Ascending aorta (tissue), 2 donors: ENCODE data around the gene MORC4. TPM values are rescaled to one million over a fixed set of nuclear protein-coding genes. Genes with fewer than 3 reads are reported as not detected.

Experiments used
- DNase-seq, 2 donors: peaks; one replicate each; pipeline ENCODE4 v3.0.0-alpha.2; 2019; ENCODE audit warnings: low spot score in 2 of 2
- H3K27ac ChIP-seq, 2 donors: fragments of 200-600 bp; sonication (generic); one replicate each; pipeline ENCODE4 v1.5.1; 2016 to 2017; ENCODE audit warnings: mild to moderate bottlenecking in 1 of 2
- H3K27me3 ChIP-seq: fragments of 200-600 bp; sonication (generic); one replicate; pipeline ENCODE4 v1.5.1; 2017
- H3K36me3 ChIP-seq, 2 donors: fragments of 200-600 bp; sonication (generic); one replicate each; pipeline ENCODE4 v1.5.1; 2016
- H3K4me1 ChIP-seq, 2 donors: fragments of 200-600 bp; sonication (generic); one replicate each; pipeline ENCODE4 v1.5.1; 2016 to 2017; ENCODE audit warnings: mild to moderate bottlenecking in 1 of 2
- H3K4me3 ChIP-seq, 2 donors: fragments of 200-600 bp; sonication (generic); one replicate each; pipeline ENCODE4 v1.5.1; 2016 to 2017; ENCODE audit warnings: mild to moderate bottlenecking in 1 of 2
- H3K9me3 ChIP-seq, 2 donors: fragments of 200-600 bp; sonication (generic); one replicate each; pipeline ENCODE4 v1.5.1; 2016
- intact Hi-C: fragments of 100-400 bp; cut with DNase I; formaldehyde crosslinking; loops from one replicate; pipeline ENCODE4 v1.15.1; 2023
- total RNA-seq: library from RNA; depleted of rRNA; stranded (reverse); fragments of >200 nt; gene quantifications from one replicate; pipeline ENCODE4 v1.1.0, GENCODE V29; 2016
- TF ChIP-seq, protein P1 (sequence below), 3 experiments: fragments of 200-600 bp in 2 of 3; fragments of 450-650 bp in 1 of 3; sonication (generic) in 2 of 3; IDR thresholded peaks; one replicate each; pipeline ENCODE4 v1.5.1; 2016 to 2019; ENCODE audit warnings: antibody characterized with exemption in 3 of 3, mild to moderate bottlenecking in 1 of 3, moderate library complexity in 1 of 3

Gene MORC4
- total RNA-seq, 1 donor from 2014 or later = 7.1 TPM

GRCh38 chrX:106897259-106897658, 102.8 kb downstream of the MORC4 start:
- intact Hi-C loops = no loop called here
- TF ChIP-seq, protein P1, sequence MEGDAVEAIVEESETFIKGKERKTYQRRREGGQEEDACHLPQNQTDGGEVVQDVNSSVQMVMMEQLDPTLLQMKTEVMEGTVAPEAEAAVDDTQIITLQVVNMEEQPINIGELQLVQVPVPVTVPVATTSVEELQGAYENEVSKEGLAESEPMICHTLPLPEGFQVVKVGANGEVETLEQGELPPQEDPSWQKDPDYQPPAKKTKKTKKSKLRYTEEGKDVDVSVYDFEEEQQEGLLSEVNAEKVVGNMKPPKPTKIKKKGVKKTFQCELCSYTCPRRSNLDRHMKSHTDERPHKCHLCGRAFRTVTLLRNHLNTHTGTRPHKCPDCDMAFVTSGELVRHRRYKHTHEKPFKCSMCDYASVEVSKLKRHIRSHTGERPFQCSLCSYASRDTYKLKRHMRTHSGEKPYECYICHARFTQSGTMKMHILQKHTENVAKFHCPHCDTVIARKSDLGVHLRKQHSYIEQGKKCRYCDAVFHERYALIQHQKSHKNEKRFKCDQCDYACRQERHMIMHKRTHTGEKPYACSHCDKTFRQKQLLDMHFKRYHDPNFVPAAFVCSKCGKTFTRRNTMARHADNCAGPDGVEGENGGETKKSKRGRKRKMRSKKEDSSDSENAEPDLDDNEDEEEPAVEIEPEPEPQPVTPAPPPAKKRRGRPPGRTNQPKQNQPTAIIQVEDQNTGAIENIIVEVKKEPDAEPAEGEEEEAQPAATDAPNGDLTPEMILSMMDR (IDR thresholded peaks at IDR 0.05) = no peak
- H3K27me3 ChIP-seq = no peaks in the 10 kb centered on the region

DNA sequence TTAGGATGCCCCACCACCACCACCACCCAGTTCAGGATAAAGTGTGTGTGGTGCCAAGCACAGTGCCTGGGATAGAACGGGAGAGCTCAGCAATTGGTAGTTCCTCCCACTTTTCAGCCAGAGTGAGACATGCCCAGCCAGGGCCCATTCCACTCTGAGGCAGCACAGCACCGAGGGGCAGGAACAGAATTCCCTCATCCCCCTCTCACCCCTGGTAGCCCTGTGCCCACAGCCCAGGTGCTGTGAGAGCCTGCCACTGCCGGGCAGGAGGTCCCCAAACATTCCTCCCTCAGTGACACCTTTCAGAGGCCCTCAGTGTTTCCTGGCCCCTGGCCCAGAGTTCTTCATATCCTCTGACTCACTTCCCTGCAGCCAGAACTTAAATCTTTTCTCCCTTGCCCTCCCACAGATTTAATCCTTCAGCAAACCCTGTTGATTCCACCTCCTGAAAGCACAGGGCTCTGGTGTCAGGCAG, 105.0 kb downstream of the MORC4 start:
- Histone ChIP-seq H3K27me3 (no peaks in the 10 kb centered on the region), H3K4me1 (no peaks in the 10 kb centered on the region), H3K27ac (no peak overlapping the region), H3K9me3 (no peaks in the 10 kb centered on the region), H3K4me3 (no peak overlapping the region), H3K36me3 (no peaks in the 10 kb centered on the region)
- intact Hi-C loops = loop anchor here (2.0 kb wide), 1 partner anchor 58 kb away; no protein-coding TSS in a partner anchor
- TF ChIP-seq, protein P1 (IDR thresholded peaks at IDR 0.05) = no peak
- no peak for DNase-seq

More at GRCh38 chrX:106897259-106897658, 102.8 kb downstream of the MORC4 start:
- Histone ChIP-seq H3K4me1 (no peaks in the 10 kb centered on the region), H3K27ac (no peak overlapping the region), H3K9me3 (no peaks in the 10 kb centered on the region), H3K36me3 (no peaks in the 10 kb centered on the region), H3K4me3 (no peak overlapping the region)
- no peak for DNase-seq

- no peaks in the 10 kb centered on the region for H3K27me3 ChIP-seq
- no peaks in the 10 kb centered on the region for H3K9me3 ChIP-seq
- DNase-seq = no peak
- no peak overlapping the region for H3K27ac ChIP-seq
- H3K36me3 ChIP-seq = no peaks in the 10 kb centered on the region
- H3K4me1 ChIP-seq = no peaks in the 10 kb centered on the region
- TF ChIP-seq, protein P1 (IDR thresholded peaks at IDR 0.05) = peak; percentile 42 to 79 (median 75)
- intact Hi-C loops = loop anchor here (2.0 kb wide), 1 partner anchor 58 kb away; no protein-coding TSS in a partner anchor
- H3K4me3 ChIP-seq = no peak overlapping the region
Measured at GRCh38 chrX:106894392-106894909, 105.6 kb downstream of the MORC4 start.

- no peaks in the 10 kb centered on the region for H3K9me3 ChIP-seq
- H3K4me1 ChIP-seq = no peaks in the 10 kb centered on the region
- H3K4me3 ChIP-seq = no peak overlapping the region
- H3K36me3 ChIP-seq = no peaks in the 10 kb centered on the region
- no peak overlapping the region for H3K27ac ChIP-seq
- DNase-seq = no peak
- no peaks in the 10 kb centered on the region for H3K27me3 ChIP-seq
- intact Hi-C loops = no loop called here
- TF ChIP-seq, protein P1 (IDR thresholded peaks at IDR 0.05) = no peak
Measured at GRCh38 chrX:106891762-106892460, 108.1 kb downstream of the MORC4 start.

Other genes starting within 250 kb of the MORC4 start
- 7.1 TPM for gene TBC1D8B, start 197.5 kb downstream of the MORC4 start, total RNA-seq
- gene RIPPLY1, start 96.9 kb downstream of the MORC4 start, total RNA-seq = not detected
- 0.43 TPM for gene CLDN2, start 79.8 kb downstream of the MORC4 start, total RNA-seq
- gene RBM41, start 118.6 kb upstream of the MORC4 start, total RNA-seq = 4.6 TPM
- not detected for gene NUP62CL, start 206.2 kb upstream of the MORC4 start, total RNA-seq
- not detected for gene DNAAF6, start 206.4 kb upstream of the MORC4 start, total RNA-seq